SHP77 treated with DMSO at 0.1 percent for 48 hours (cell line): Measurements from ENCODE around the gene ARID1B.

Source experiments
- DNase-seq: peaks from one replicate; lab custom pipeline; 2025; lab: John Stamatoyannopoulos, UW

The ARID1B gene

GRCh38 chr6:156791320-156791850 lies 14.2 kb downstream of the ARID1B start:
- DNase-seq, result peak; percentile 50

GRCh38 chr6:156793200-156793599 lies 16.0 kb downstream of the ARID1B start:
- no peak for DNase-seq

GRCh38 chr6:156794546-156795354 lies 17.6 kb downstream of the ARID1B start:
- DNase-seq, result no peak

- DNase-seq, result no peak
Observed at GRCh38 chr6:156795825-156796224, 18.6 kb downstream of the ARID1B start.

- DNase-seq, result no peak
Observed at GRCh38 chr6:156796627-156797026, 19.4 kb downstream of the ARID1B start.

GRCh38 chr6:156797901-156798735 lies 20.9 kb downstream of the ARID1B start:
- DNase-seq, result no peak

- no peak for DNase-seq
Observed at GRCh38 chr6:156801712-156802111, 24.5 kb downstream of the ARID1B start.

GRCh38 chr6:156803353-156803752 lies 26.2 kb downstream of the ARID1B start:
- no peak for DNase-seq

GRCh38 chr6:156804402-156804801 lies 27.2 kb downstream of the ARID1B start:
- DNase-seq, result no peak

- no peak for DNase-seq
Observed at GRCh38 chr6:156806155-156806554, 29.0 kb downstream of the ARID1B start.

- DNase-seq, result no peak
Observed at GRCh38 chr6:156807028-156807427, 29.9 kb downstream of the ARID1B start.

GRCh38 chr6:156807795-156808194 lies 30.6 kb downstream of the ARID1B start:
- no peak for DNase-seq

GRCh38 chr6:156808287-156808686 lies 31.1 kb downstream of the ARID1B start:
- DNase-seq, result no peak

- DNase-seq, result no peak
Observed at GRCh38 chr6:156809034-156809433, 31.9 kb downstream of the ARID1B start.

- no peak for DNase-seq
Observed at GRCh38 chr6:156809446-156810178, 32.4 kb downstream of the ARID1B start.

- DNase-seq, result no peak
Observed at GRCh38 chr6:156814036-156814581, 36.9 kb downstream of the ARID1B start.

GRCh38 chr6:156816505-156816904 lies 39.3 kb downstream of the ARID1B start:
- DNase-seq, result no peak

- DNase-seq, result no peak
Observed at GRCh38 chr6:156820089-156820798, 43.1 kb downstream of the ARID1B start.

- DNase-seq, result no peak
Observed at GRCh38 chr6:156821707-156822106, 44.5 kb downstream of the ARID1B start.

GRCh38 chr6:156822747-156823206 lies 45.6 kb downstream of the ARID1B start:
- DNase-seq, result no peak

GRCh38 chr6:156824142-156824541 lies 47.0 kb downstream of the ARID1B start:
- DNase-seq, result no peak
